Activated CD8-positive, alpha-beta memory T cell treated with anti-CD3 and anti-CD28 coated beads, Interleukin-2, amount 50 U/mL, for 4 hours (primary cell): ENCODE data around the gene UGGT2.
"Not testable (repeated sequence)": the region's sequence is repeated elsewhere in the genome, so short reads cannot be mapped to it uniquely, and the experiment has no call there.

Experiments used
- DNase-seq: peaks from one replicate; pipeline ENCODE4 v3.0.0-alpha.2; 2020

The UGGT2 gene

DNA sequence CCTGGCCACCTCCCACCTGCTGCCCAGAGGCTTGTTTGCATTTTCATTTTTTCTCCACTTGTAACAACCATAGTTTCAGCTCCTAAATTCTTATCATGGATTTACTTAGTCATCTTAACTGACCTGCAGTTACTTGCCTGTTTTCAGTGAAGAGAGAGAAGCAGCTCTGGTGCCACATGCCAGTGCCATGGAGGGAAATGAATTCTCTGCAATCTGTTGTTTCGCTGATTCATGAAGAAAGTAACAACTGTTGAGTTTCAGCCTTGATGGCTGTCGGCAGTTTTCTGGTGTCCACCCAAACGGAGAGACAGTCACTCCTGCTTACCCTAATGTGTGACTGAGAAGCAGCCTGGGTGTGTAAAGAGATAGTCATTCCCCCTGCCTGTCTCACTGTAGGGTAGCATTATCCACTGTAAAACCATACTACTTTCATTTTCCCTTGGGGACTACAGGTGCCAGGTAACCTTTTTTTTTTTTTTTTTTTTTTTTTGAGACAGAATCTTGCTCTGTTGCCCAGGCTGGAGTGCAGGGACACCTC lies 260.1 kb downstream of the UGGT2 start:
- DNase-seq = no peak

DNA sequence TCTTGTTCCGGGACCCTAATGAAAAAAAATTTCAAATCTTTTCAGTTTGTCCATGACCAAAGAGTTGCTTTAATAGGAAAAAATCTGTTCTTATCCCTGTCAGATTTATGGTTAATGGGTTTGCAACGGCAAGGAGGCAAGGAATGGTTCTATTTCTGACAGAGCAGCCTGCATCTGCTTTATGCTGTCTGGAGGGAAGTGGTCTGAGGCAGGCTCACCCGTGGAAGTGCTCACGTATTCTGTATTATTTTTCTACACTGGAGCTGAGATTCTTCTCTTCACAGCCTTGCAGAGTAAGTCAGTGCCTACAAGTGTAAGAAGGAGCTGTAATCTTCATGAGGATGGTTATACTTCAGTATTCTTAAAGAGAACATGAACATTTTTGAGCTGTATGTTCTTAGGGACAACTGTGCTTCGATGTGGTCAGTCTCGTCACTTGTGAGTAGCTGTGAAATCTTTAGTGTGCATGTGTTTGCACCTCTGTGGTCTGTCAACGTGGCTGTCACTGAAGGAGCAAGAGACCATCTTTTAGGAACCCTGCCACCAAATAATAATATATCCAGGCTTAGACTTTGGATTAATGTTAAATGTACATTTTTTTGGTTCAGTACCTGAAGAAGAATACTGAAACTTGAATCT lies 262.0 kb downstream of the UGGT2 start:
- no peak for DNase-seq

DNA sequence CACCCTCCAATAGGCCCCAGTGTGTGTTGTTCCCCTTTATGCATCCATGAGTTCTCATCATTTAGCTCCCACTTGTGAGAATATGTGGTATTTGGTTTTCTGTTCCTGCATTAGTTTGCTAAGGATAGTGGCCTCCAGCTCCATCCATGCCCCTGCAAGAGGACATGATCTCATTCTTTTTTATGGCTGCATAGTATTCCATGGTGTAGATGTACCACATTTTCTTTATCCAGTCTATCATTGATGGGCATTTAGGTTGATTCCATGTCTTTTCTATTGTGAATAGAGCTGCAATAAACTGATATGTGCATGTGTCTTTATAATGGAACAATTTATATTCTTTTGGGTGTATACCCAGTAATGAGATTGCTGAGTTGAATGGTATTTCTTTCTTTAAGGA lies 263.9 kb downstream of the UGGT2 start:
- not testable (repeated sequence) for DNase-seq

DNA sequence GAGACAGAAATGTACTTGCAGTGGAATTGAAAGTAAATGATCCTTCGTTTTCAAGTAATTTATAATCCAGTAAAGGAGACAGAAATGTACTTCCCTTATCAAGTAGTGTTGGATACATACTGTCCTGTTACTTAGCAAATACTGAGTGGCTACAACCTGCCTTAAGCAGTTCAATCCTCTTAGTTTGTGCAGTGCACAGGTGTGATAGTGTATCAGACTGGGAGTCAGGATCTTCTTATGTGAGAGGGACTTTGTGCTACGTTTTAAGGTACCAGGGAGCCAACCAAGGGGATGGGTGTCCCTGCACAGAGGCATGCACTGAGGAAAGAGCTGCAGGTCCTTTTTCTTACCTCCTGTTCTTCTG lies 265.1 kb downstream of the UGGT2 start:
- DNase-seq = no peak

DNA sequence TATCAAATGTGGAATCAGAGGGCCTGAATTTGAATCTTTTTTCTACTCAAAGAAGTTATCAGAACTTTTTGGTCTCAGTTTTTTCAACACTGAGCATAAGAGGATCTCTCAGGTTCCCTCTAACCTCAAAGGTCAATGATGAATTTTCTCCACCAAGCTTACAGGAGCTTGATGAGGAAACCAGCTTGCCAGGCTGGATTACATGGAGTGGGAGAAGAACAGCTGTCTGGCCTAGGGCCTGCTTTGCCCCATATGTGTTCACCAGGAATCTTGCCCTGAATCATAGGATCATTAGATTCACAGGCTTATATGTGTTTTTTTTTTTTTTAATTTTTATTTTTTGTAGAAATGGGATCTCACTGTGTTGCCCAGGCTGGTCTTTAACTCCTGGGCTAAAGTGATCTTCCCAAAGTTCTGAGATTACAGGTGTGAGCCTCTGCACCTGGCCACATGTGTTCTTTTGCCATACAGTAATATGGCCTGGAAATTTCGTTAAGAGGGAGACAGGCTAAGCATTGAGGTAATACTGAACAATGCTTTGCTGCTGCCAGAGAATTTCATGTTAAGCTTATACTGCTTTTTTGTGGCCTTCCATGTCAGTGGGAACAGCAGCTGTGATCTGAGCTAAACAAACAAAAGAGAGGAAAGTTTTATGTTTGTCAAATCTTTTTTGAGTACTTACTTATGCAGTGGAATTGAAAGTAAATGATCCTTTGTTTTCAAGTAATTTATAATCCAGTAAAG lies 265.7 kb downstream of the UGGT2 start:
- DNase-seq = no peak

DNA sequence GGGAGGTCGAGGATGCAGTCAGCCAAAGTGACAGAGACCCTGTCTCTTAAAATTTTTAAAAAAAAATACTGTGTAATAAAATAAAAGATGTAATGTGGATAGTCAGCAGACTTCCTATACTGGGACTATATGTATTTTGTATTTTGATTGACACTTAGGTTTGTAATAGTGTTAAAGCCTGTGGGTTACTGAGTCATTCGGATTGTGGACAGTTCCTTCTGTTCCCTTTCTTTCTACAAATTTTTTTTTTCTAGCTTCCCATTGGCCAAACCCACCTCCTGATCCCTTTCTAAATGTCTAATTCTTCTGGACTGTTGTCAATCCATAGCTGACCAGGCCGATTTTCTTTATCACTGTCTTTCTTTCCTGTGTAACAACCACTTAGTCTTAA lies 268.3 kb downstream of the UGGT2 start:
- no peak for DNase-seq

DNA sequence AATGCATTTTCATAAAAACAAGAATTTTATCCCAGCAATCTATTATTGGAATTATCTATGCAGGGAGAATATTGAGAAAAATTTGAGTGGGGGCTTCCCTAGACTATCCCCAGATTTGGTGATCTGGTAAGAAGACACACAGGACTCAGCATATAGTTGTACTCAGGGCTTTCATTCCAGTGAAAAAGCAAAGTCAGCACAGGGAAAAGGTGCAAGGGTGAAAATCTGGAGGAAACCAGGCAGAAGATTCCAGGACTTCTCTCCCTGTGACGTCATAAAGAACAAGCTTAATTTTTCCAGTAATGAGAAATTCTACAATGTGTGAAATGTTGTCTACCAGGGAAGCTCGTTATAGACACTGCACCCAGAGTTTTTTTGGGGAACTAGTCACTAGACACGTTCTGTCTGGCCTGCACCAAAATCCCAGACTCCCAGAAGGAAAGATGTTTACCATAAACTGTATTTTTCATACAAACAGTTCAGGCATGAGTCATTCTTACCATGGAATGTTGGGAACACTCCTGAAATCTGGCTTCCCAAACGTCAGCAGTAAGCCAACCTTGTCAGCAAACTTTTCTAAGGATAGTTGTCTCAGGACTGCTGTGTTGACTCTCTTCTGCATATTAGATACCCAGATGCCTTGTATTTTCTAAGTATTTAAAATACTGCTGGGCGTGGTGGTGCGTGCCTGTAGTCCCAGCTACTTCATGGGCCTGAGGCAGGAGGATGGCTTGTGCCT lies 268.9 kb downstream of the UGGT2 start:
- no peak for DNase-seq

DNA sequence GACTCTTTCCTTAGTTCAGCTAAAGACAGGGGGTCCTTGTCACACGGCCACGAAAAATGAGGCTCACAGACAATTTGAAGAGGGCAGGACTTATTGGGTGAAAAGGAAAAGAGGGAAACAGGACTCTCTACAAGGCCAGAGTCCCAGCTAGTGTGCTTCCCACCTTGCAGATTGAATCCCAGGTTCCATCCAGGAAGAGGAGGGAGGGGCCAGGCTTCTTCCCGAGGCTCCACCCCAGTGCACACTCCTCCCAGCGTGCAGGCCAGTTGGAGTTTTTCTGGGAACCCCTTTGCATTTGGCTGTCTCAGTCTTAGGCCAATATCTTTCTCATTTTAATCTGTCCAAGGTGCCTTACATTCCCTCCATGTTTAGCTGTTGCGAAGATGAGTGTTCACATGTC lies 269.5 kb downstream of the UGGT2 start:
- no peak for DNase-seq

DNA sequence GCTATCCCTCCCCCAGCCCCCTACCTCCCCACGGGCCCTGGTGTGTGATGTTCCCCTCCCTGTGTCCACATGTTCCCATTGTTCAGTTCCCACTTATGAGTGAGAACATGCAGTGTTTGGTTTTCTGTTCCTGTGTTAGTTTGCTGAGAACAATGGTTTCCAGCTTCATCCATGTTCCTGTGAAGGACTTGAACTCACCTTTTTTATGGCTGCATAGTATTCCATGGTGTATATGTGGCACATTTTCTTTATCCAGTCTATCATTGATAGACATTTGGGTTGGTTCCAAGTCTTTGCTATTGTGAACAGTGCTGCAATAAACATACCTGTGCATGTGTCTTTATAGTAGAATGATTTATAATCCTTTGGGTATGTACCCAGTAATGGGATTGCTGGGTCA lies 271.3 kb downstream of the UGGT2 start:
- not testable (repeated sequence) for DNase-seq

DNA sequence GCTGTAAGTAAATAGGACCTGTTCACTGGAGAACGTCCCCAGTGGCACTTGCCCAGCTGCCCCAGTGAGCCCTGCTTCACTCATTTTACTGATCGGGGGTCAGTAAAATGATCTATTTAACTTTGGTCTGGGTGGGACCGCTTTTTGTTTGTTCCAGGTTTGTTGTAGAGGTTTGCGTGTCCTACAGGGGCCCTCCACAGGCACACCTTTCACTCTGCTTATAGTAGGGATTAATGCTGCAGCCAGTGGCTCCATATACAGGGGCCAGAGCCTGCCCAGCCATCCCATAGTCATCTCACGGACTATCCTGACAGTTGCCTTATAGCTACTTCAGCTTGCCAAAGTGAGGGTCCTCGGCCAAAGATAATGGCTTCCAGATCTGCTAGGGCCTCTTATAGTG lies 272.2 kb downstream of the UGGT2 start:
- DNase-seq = no peak

DNA sequence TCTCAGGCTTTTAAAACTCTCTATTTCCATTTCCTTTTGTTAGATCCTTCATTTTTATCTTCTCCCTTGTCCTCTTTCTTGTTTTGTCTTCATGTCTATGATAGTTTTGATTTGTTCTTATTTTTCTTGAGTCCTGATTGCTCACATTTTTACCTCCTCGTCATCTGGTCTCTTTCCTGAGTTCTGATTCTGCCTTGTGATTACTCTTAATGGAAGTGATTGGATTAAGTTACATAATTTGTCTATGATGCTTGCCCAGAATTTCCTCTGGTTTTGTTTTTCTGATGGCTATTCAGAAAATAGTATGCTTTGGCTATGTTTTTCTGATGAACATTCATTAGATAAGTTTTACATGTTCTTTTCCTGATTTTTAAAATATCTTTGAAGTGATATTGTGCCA lies 273.7 kb downstream of the UGGT2 start:
- DNase-seq = no peak

DNA sequence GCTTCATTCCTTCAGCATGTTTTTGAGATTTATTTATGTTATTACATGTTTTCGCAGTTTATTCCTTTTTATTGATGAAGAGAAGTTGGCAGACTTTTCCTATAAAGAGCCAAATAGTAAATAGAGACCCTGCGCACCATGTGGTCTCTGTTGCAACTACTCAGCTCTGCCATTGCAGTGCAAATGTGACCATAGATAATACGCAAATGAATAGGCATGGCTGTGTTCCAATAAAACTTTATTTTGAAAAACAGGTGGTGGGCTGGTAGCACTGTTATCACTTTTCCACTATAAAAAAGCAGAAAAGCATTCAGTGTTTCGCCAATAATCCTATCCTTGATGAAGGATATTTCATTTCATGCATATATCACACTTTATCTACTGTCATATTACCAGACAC lies 281.3 kb downstream of the UGGT2 start:
- DNase-seq = no peak

DNA sequence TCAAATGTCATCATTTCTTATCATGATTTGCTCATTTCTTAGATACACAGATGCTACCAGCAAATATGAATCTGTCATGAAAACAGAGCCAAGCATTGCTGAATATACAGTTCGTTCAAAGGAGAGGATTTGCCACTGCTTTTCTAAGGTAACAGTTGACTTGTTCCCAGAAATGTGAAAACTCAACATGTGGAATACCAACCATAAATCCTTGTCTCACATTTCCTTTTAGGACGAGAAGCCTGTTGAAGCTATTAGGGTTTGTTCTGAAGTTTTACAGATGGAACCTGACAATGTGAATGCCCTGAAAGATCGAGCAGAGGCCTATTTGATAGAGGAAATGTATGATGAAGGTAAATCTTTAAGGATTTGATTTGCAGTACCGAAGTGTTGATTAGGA lies 289.6 kb downstream of the UGGT2 start:
- no peak for DNase-seq

DNA sequence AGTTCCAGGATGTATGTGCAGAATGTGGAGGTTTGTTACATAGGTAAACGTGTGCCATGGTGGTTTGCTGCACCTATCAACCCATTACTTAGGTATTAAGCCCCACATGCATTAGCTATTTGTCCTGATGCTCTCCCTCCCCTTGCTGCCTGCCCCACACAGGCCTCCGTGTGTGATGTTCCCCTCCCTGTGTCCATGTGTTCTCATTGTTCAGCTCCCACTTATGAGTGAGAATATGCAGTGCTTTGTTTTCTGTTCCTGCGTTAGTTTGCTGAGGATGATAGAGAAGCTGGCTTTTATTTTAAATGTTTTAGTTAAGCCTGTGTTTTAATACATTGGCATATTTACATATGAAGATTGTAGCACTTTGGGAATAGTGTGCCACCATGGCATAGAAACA lies 290.6 kb downstream of the UGGT2 start:
- DNase-seq = not testable (repeated sequence)

DNA sequence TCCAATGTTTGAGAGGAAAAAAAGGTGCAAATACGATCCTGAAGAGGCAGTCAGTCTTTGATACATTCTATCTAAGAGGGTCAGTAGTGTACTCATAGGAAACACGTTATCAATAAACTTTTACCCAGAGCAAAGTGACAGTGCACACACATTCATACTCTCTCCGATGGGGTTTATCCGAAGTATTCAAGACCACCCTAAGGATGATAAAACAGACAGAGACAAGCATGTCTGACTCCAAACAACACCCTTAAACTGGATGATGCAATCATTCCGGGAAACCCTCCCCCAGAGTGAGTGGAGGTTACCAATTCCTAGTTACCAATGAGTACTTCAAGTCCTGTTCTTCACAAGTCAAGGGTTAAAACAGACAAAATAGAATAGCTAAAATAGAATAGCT lies 297.1 kb downstream of the UGGT2 start:
- DNase-seq = no peak

DNA sequence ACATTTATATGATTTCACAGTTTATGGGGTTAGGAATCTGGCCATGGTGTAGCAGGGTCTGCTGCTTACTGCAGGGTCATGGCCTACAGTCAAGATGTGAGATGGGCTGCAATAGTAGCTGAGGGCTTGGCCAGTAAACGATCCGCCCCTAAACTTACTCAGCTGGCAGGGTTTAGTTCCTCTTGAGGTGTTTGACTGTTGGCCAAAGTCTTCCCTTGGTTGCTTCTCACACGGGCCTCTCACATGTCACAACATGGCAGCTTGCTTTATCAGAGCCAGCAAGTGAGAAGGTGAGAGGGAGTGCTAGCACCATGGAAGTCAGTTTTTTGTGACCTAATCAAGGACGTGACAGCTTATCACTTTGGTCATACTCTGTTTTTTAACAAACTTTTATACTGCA lies 299.1 kb downstream of the UGGT2 start:
- DNase-seq = no peak

DNA sequence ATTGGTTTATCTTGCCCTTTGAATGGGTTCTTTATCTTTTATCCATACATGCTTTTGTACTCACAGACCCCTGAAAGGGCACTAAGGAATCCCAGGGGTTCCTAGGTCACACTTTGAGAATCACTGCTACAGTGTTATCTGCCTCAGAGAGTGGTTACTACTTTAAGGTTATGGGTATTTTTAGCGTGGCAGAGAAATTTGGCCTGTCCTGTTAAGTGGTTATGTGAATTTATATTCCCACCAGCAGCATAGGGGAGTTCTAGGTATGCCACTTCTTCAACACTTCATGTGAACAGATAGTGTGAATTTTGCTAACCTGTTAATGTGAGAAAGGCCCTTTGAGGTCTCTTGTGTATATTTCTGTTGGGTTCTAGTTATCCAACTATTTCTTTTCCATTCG lies 300.5 kb downstream of the UGGT2 start:
- no peak for DNase-seq
